ENCODE results near the gene REV3L. TPM values are rescaled to one million over a fixed set of nuclear protein-coding genes. Genes with fewer than 3 reads are reported as not detected.

The REV3L gene
- polyA plus RNA-seq, 1 of the 3 experiments (the other 2 are of a cell fraction) = 7.3 TPM

DNA sequence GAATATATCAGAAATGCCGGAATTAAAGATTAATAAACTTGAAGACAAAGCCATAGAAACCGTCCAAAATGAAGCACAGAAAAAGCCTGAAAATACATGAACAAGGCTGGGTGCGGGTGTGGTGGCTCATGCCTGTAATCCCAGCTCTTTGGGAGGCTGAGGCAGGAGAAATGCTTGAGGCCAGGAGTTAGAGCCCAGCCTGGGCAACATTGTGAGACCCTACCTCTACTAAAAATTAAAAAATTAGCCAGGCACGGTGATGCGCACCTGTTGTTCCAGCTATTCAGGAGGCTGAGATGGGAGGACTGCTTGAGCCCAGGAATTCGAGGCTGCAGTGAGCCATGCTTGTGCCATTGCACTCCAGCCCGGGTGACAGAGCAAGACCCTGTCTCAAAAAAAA is 32.9 kb downstream of the REV3L start (continued):
- no peak for TF ChIP-seq REST (IDR thresholded peaks at IDR 0.05; ENCODE audit: low read depth, low read length)
- TF ChIP-seq SIN3A (IDR thresholded peaks at IDR 0.05; ENCODE audit: borderline replicate concordance, low read depth, low read length) = no peak
- TF ChIP-seq MXI1 (IDR thresholded peaks at IDR 0.05; ENCODE audit: low read depth, low read length) = no peak
- TF ChIP-seq ELF1 (IDR thresholded peaks at IDR 0.05) = no peak

- H3K4me1 ChIP-seq (ENCODE audit: control insufficient read depth in 1 of 2, insufficient read depth in 2 of 2, low read depth in 1 of 2, low read length in 1 of 2) = peaks cover 0 to 14% of the 10 kb centered on the region in 2 experiments; a peak in 2 of 4 replicates
- no peak overlapping the region for H3K4me3 ChIP-seq (ENCODE audit: low read depth in 2 of 2, low read length in 1 of 2)
- no peak for DNase-seq
- H3K36me3 ChIP-seq (replicated peaks in 1 of 2; ENCODE audit: control insufficient read depth in 1 of 2, insufficient read depth in 2 of 2, low read length in 1 of 2) = peaks cover 2 to 3% of the 10 kb centered on the region in 2 experiments
- TF ChIP-seq JUND (IDR thresholded peaks at IDR 0.05) (no peak), GABPA (IDR thresholded peaks at IDR 0.05; ENCODE audit: low read depth) (no peak), NRF1 (IDR thresholded peaks at IDR 0.05; ENCODE audit: low read depth, low read length) (no peak), RXRA (IDR thresholded peaks at IDR 0.05; ENCODE audit: borderline replicate concordance, low read depth) (no peak), MXI1 (IDR thresholded peaks at IDR 0.05; ENCODE audit: low read depth, low read length) (no peak)
- no peak overlapping the region for H2AFZ ChIP-seq (ENCODE audit: low read depth)
- H3K9ac ChIP-seq = no peak overlapping the region
- H3K9me2 ChIP-seq = no peaks in the 10 kb centered on the region
- peaks cover 20% of the 10 kb centered on the region; the same call in 1 of the 2 replicates for H4K20me1 ChIP-seq (ENCODE audit: insufficient read depth)
- POLR2A ChIA-PET = no interaction called here
- CTCF ChIA-PET = interaction anchor here (0.6 to 0.7 kb wide), 2 partner anchors 13 to 208 kb away, joined by 3 read pairs; no protein-coding TSS in a partner anchor
- no peak overlapping the region for H3K27ac ChIP-seq (ENCODE audit: low read depth in 2 of 2, low read length in 1 of 2)
- no peaks in the 10 kb centered on the region for H3K27me3 ChIP-seq (ENCODE audit: insufficient read depth)
- H3K79me2 ChIP-seq (ENCODE audit: insufficient read depth) = peaks cover 90% of the 10 kb centered on the region
- no peak overlapping the region for H3K4me2 ChIP-seq
- 97% methylated on average over 4 of the region's 4 CpGs for WGBS (ENCODE audit: low lambda C conversion rate)
- peaks cover 4% of the 10 kb centered on the region for H3F3A ChIP-seq (replicated peaks; ENCODE audit: insufficient read depth)
- H3K9me3 ChIP-seq = no peaks in the 10 kb centered on the region
These were observed 33.9 kb downstream of the REV3L start for GRCh38 chr6:111449129-111449528.

DNA sequence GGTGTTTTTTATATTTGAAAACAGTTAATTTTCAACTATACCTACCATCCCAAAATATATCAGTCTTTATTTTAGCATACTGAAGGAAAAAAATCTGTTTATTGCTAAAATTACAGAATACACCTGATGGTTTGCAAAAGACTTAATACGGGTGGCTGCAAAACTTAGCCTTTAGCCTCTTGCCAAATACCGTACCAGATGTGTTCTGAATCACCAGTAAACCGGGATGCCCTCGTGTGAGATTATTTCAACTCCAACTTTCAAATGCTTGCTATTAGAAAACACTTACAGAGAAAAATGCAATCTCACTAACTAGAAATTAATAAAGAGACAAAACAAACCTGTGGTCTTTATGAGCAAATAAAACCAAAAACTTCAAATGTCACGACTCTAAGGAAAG is 36.0 kb downstream of the REV3L start:
- Histone ChIP-seq H3F3A (replicated peaks; ENCODE audit: insufficient read depth) (peaks cover 4% of the 10 kb centered on the region), H4K20me1 (ENCODE audit: insufficient read depth) (peaks cover 20% of the 10 kb centered on the region; the same call in 1 of the 2 replicates), H3K36me3 (replicated peaks in 1 of 2; ENCODE audit: control insufficient read depth in 1 of 2, insufficient read depth in 2 of 2, low read length in 1 of 2) (peaks cover 2 to 3% of the 10 kb centered on the region in 2 experiments), H3K4me2 (no peak overlapping the region), H2AFZ (ENCODE audit: low read depth) (no peak overlapping the region), H3K9me2 (no peaks in the 10 kb centered on the region), H3K9me3 (no peaks in the 10 kb centered on the region), H3K4me3 (ENCODE audit: low read depth in 2 of 2, low read length in 1 of 2) (no peak overlapping the region), H3K27me3 (ENCODE audit: insufficient read depth) (no peaks in the 10 kb centered on the region), H3K79me2 (ENCODE audit: insufficient read depth) (peaks cover 94% of the 10 kb centered on the region), H3K4me1 (ENCODE audit: control insufficient read depth in 1 of 2, insufficient read depth in 2 of 2, low read depth in 1 of 2, low read length in 1 of 2) (peaks cover 0 to 14% of the 10 kb centered on the region in 2 experiments; a peak in 3 of 4 replicates), H3K27ac (ENCODE audit: low read depth in 2 of 2, low read length in 1 of 2) (no peak overlapping the region), H3K9ac (no peak overlapping the region)
- POLR2A ChIA-PET = no interaction called here
- CTCF ChIA-PET = no interaction called here
- DNase-seq = no peak
- WGBS (ENCODE audit: low lambda C conversion rate) = 92% methylated on average over 5 of the region's 5 CpGs
- TF ChIP-seq MEF2A (IDR thresholded peaks at IDR 0.05; ENCODE audit: borderline replicate concordance, low read depth) (no peak), FOSL2 (IDR thresholded peaks at IDR 0.05; ENCODE audit: borderline replicate concordance, low read depth) (no peak), NFIC (IDR thresholded peaks at IDR 0.05; ENCODE audit: borderline replicate concordance) (no peak), JUND (IDR thresholded peaks at IDR 0.05) (no peak), SMC3 (IDR thresholded peaks at IDR 0.05; ENCODE audit: low read depth, low read length) (no peak), EZH2phosphoT487 (IDR thresholded peaks at IDR 0.05; ENCODE audit: borderline replicate concordance, low read depth) (no peak)
- TF ChIP-seq, protein P1, sequence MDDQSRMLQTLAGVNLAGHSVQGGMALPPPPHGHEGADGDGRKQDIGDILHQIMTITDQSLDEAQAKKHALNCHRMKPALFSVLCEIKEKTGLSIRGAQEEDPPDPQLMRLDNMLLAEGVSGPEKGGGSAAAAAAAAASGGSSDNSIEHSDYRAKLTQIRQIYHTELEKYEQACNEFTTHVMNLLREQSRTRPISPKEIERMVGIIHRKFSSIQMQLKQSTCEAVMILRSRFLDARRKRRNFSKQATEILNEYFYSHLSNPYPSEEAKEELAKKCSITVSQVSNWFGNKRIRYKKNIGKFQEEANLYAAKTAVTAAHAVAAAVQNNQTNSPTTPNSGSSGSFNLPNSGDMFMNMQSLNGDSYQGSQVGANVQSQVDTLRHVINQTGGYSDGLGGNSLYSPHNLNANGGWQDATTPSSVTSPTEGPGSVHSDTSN (IDR thresholded peaks at IDR 0.05) = no peak
- TF ChIP-seq, protein P2, sequence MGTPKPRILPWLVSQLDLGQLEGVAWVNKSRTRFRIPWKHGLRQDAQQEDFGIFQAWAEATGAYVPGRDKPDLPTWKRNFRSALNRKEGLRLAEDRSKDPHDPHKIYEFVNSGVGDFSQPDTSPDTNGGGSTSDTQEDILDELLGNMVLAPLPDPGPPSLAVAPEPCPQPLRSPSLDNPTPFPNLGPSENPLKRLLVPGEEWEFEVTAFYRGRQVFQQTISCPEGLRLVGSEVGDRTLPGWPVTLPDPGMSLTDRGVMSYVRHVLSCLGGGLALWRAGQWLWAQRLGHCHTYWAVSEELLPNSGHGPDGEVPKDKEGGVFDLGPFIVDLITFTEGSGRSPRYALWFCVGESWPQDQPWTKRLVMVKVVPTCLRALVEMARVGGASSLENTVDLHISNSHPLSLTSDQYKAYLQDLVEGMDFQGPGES (IDR thresholded peaks at IDR 0.05; ENCODE audit: low read depth, low read length) = no peak
- TF ChIP-seq, protein P3, sequence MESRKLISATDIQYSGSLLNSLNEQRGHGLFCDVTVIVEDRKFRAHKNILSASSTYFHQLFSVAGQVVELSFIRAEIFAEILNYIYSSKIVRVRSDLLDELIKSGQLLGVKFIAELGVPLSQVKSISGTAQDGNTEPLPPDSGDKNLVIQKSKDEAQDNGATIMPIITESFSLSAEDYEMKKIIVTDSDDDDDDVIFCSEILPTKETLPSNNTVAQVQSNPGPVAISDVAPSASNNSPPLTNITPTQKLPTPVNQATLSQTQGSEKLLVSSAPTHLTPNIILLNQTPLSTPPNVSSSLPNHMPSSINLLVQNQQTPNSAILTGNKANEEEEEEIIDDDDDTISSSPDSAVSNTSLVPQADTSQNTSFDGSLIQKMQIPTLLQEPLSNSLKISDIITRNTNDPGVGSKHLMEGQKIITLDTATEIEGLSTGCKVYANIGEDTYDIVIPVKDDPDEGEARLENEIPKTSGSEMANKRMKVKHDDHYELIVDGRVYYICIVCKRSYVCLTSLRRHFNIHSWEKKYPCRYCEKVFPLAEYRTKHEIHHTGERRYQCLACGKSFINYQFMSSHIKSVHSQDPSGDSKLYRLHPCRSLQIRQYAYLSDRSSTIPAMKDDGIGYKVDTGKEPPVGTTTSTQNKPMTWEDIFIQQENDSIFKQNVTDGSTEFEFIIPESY (IDR thresholded peaks at IDR 0.05; ENCODE audit: borderline replicate concordance, low read depth) = no peak
- TF ChIP-seq, protein P4, sequence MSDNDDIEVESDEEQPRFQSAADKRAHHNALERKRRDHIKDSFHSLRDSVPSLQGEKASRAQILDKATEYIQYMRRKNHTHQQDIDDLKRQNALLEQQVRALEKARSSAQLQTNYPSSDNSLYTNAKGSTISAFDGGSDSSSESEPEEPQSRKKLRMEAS (IDR thresholded peaks at IDR 0.05; ENCODE audit: low read depth) = no peak
